ENCODE results near the gene TFAP2C.

Gene TFAP2C

GRCh38 chr20:56627122-56628014 lies 1.7 kb upstream of the TFAP2C start:
- TF ChIP-seq CTCF (IDR thresholded peaks at IDR 0.05; ENCODE audit: unreplicated experiment in 3 of 3): no peak
- Mint-ChIP-seq H3K9me3 (no peaks in the 10 kb centered on the region), H3K36me3 (ENCODE audit: low read depth) (no peaks in the 10 kb centered on the region), H3K4me1 (peaks cover 22% of the 10 kb centered on the region), H3K27me3 (ENCODE audit: low read depth) (peaks cover 97% of the 10 kb centered on the region), H3K27ac (no peak overlapping the region), H3K4me3 (peak overlapping the region; percentile 46 to 70 (median 64))

GRCh38 chr20:56628015-56628872 lies 862 bp upstream of the TFAP2C start:
- no peak for TF ChIP-seq CTCF (IDR thresholded peaks at IDR 0.05; ENCODE audit: unreplicated experiment in 3 of 3)
- Mint-ChIP-seq H3K27me3 (ENCODE audit: low read depth) (peaks cover 99% of the 10 kb centered on the region), H3K4me3 (peak overlapping the region; percentile 72 to 78 (median 77)), H3K4me1 (peaks cover 22% of the 10 kb centered on the region), H3K27ac (no peak overlapping the region), H3K36me3 (ENCODE audit: low read depth) (no peaks in the 10 kb centered on the region), H3K9me3 (no peaks in the 10 kb centered on the region)

- TF ChIP-seq CTCF (IDR thresholded peaks at IDR 0.05; ENCODE audit: unreplicated experiment in 3 of 3): no peak
- peaks cover 22% of the 10 kb centered on the region for H3K4me1 Mint-ChIP-seq
- H3K4me3 Mint-ChIP-seq: peak overlapping the region; percentile 72 to 76 (median 74)
- no peak overlapping the region for H3K27ac Mint-ChIP-seq
- no peaks in the 10 kb centered on the region for H3K36me3 Mint-ChIP-seq (ENCODE audit: low read depth)
- peaks cover 99% of the 10 kb centered on the region for H3K27me3 Mint-ChIP-seq (ENCODE audit: low read depth)
- H3K9me3 Mint-ChIP-seq: no peaks in the 10 kb centered on the region
Measured at GRCh38 chr20:56629464-56630085, 469 bp downstream of the TFAP2C start.

GRCh38 chr20:56630086-56630493 lies 984 bp downstream of the TFAP2C start:
- Mint-ChIP-seq H3K4me3 (peak overlapping the region; percentile 72 to 76 (median 74)), H3K36me3 (ENCODE audit: low read depth) (no peaks in the 10 kb centered on the region), H3K9me3 (no peaks in the 10 kb centered on the region), H3K27me3 (ENCODE audit: low read depth) (peaks cover 99% of the 10 kb centered on the region), H3K27ac (no peak overlapping the region), H3K4me1 (peaks cover 22% of the 10 kb centered on the region)
- TF ChIP-seq CTCF (IDR thresholded peaks at IDR 0.05; ENCODE audit: unreplicated experiment in 3 of 3): peak; percentile 54 to 75 (median 55)

GRCh38 chr20:56630506-56631317 lies 1.6 kb downstream of the TFAP2C start:
- H3K36me3 Mint-ChIP-seq (ENCODE audit: low read depth): no peaks in the 10 kb centered on the region
- no peaks in the 10 kb centered on the region for H3K9me3 Mint-ChIP-seq
- peaks cover 99% of the 10 kb centered on the region for H3K27me3 Mint-ChIP-seq (ENCODE audit: low read depth)
- TF ChIP-seq CTCF (IDR thresholded peaks at IDR 0.05; ENCODE audit: unreplicated experiment in 3 of 3): no peak
- H3K4me1 Mint-ChIP-seq: peaks cover 22% of the 10 kb centered on the region
- H3K27ac Mint-ChIP-seq: no peak overlapping the region
- H3K4me3 Mint-ChIP-seq: peak overlapping the region in 1 of 3 experiments; percentile 72
